ENCODE results near the gene RBPJL.

DNA sequence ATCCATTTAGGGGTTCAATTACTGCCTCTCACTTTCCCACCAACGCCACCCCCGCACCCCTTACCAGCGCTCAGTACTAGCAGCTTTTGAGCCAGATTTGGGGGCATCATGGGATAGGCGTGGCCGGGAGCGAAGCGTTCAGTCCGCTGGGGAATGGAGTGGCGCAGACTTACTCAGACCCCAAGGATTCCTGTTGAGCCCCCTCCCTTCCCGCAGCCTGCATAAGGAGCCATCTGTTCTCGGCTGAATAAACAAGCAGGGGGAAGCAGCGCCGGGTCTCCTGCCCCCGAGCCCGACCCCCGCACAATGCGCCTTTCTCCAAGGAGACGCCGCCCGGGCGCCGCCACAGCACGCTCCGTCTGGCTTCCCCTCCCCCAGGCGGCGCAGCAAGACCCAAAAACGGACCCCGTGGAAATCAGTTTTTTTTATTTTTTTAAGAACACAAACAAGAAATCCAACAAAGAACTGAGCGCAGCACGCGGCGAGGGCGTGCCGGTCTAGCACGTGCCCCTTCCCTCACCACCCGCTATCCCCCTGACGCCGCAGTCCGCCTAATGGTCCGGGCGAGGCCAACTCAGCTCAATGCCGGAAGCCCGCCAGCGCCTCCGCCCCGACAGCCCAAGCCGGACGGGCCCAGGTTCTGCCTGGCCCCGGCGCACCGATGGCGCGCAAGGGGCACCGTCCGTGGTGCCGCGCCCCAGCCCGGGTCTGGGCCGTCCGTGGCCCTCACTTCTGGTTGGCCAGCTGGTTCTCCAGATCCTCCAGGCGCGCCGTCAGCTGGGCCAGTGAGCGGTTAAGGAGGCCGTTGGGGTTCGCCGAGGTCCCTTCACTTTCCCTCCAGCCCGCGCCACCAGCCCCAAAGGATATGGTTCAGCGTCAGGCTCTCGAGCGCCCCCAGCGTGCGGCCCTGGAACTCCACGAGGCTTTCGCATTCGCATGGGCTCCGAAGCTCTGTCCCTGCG, 13.3 kb upstream of the RBPJL start:
- TF ChIP-seq, protein P1, sequence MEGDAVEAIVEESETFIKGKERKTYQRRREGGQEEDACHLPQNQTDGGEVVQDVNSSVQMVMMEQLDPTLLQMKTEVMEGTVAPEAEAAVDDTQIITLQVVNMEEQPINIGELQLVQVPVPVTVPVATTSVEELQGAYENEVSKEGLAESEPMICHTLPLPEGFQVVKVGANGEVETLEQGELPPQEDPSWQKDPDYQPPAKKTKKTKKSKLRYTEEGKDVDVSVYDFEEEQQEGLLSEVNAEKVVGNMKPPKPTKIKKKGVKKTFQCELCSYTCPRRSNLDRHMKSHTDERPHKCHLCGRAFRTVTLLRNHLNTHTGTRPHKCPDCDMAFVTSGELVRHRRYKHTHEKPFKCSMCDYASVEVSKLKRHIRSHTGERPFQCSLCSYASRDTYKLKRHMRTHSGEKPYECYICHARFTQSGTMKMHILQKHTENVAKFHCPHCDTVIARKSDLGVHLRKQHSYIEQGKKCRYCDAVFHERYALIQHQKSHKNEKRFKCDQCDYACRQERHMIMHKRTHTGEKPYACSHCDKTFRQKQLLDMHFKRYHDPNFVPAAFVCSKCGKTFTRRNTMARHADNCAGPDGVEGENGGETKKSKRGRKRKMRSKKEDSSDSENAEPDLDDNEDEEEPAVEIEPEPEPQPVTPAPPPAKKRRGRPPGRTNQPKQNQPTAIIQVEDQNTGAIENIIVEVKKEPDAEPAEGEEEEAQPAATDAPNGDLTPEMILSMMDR (IDR thresholded peaks at IDR 0.05 in 2 of 3, conservative IDR thresholded peaks at IDR 0.05 in 1 of 3; ENCODE audit: borderline replicate concordance in 1 of 3, insufficient read depth in 1 of 3, low read depth in 2 of 3, low read length in 2 of 3), result peak; percentile 40 to 97 (median 94); a peak in 5 of 6 replicates
- TF ChIP-seq POLR2A (IDR thresholded peaks at IDR 0.05; ENCODE audit: borderline replicate concordance, extremely low read depth, insufficient read depth, insufficient read length) (no peak), CEBPB (IDR thresholded peaks at IDR 0.05; ENCODE audit: low read depth) (no peak), JUND (IDR thresholded peaks at IDR 0.05) (no peak), POLR2AphosphoS5 (IDR thresholded peaks at IDR 0.05; ENCODE audit: low read depth, low read length) (0 out of 2 replicates have a peak, but pooled peaks have one; percentile 13), SRF (IDR thresholded peaks at IDR 0.05; ENCODE audit: low read depth) (no peak), SIN3A (IDR thresholded peaks at IDR 0.05; ENCODE audit: low read depth) (no peak), EZH2 (IDR thresholded peaks at IDR 0.05) (no peak), FOSL1 (IDR thresholded peaks at IDR 0.05; ENCODE audit: low read depth) (no peak), ZNF274 (IDR thresholded peaks at IDR 0.05; ENCODE audit: low read depth, low read length) (no peak)
- TF ChIP-seq, protein P2, sequence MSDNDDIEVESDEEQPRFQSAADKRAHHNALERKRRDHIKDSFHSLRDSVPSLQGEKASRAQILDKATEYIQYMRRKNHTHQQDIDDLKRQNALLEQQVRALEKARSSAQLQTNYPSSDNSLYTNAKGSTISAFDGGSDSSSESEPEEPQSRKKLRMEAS (IDR thresholded peaks at IDR 0.05), result peak; percentile 47; the same call in 1 of the 2 replicates
